ENCODE data around the gene CCL1. TPM values are rescaled to one million over a fixed set of nuclear protein-coding genes. Genes with fewer than 3 reads are reported as not detected.

CCL1 gene
- total RNA-seq, 1 donor from 2014 or later = 27.2 TPM

DNA sequence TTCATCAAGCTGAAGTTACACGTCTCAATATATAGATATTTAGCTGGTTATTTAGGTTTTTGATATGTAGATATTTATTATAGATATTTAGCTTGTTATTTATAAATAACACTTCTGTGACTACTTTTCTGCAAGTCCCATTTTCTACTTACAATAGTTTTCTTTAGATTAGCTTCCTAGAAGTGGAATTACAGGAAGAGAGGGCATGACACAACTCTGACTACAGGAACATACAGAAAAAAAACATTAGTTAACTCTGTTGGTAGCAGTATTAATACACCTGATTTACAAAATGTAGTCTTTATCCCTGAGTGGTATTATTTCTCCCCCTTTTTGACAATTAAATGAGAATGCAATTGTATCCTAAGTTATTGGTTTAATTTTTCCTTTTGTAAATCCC lies 21.2 kb upstream of the CCL1 start:
- intact Hi-C loops (cut with micrococcal nuclease) = no loop called here

DNA sequence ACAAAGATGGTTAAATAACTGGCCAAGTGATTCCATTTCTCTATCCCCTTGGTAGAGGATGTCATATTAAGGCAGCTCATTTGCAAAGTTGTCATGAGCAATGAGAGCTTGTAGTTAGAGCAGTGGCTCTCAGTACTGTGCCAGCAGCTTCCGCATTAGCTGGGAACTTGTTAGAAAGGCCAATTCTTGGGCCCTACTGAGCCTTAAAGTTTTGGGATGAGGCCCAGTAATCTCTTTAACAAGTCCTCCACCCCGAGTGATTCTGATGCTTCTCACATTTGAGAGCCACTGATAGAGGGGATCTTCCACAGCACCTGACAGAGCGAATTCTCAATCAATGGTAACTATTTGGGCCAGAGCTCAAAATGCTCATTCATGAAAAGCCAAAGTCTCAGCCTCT lies 20.2 kb upstream of the CCL1 start:
- intact Hi-C loops (cut with micrococcal nuclease) = no loop called here

DNA sequence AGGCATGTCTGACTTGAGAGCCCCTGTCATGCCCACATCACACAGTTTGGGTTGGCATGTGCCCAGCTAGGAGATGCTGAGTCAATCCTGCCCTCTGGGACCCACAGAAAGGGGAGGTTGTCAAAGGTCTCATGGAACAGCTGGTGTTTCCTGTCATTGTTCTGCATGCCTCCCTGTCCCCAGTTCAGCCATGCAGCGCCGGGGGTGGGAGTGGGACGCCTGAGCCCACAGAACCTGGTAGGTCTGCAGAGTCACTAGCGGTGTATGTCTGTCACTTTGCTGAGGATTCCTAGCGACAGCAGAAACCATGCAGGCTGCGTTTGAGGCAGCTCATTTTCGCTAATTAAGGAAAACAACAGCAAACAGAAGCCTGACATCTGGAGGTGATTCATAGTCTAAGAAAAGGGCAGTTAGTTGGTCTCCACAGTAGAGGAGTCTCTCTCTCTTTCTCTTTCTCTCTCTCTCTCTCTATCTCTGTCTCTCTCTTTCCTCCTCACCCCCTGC lies 19.6 kb upstream of the CCL1 start:
- intact Hi-C loops (cut with micrococcal nuclease) = no loop called here

DNA sequence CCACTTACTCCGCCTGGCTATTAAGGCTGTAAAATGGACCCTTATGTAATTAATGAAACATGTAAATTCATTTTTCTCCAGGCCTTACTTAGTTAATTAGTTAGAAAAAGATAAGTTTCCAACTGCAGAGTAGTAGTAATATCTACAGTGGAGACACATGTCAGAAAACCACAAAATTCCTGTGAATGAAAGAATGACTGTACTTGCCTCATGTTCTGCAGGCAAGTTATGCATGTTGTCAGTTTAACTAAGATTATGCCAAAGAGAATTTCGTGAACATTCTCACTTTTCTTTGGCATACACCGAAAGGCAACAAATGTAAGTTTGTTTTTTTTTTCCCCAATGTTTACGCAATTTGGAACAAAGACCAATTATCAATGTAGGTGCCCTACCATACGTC lies 16.8 kb upstream of the CCL1 start:
- intact Hi-C loops (cut with micrococcal nuclease) = loop anchor here (1.0 to 5.0 kb wide), 2 partner anchors 15 to 672 kb away; no protein-coding TSS in a partner anchor

DNA sequence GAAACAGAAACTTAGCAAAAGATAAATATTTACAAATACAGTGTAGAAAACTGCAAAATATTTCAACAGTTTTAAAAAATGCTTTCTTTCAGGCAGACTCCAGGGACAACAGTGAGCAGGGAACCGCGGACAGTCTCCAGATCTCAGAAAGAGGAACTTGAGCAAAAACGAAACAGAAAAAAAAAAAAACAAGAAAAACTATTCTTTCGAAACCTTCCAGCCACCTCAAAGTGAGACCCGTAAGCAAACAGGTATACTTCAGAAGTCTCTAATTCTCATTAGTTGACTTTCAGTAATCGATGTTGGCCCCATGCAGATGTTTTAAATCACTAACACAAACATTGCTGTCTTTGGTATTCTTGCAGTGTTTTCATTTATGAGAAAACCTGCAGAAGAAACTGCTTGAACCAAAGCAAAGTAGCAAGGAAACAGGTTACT lies 15.7 kb upstream of the CCL1 start:
- intact Hi-C loops (cut with micrococcal nuclease) = loop anchor here (1.0 to 5.0 kb wide), 2 partner anchors 11 to 674 kb away; no protein-coding TSS in a partner anchor

DNA sequence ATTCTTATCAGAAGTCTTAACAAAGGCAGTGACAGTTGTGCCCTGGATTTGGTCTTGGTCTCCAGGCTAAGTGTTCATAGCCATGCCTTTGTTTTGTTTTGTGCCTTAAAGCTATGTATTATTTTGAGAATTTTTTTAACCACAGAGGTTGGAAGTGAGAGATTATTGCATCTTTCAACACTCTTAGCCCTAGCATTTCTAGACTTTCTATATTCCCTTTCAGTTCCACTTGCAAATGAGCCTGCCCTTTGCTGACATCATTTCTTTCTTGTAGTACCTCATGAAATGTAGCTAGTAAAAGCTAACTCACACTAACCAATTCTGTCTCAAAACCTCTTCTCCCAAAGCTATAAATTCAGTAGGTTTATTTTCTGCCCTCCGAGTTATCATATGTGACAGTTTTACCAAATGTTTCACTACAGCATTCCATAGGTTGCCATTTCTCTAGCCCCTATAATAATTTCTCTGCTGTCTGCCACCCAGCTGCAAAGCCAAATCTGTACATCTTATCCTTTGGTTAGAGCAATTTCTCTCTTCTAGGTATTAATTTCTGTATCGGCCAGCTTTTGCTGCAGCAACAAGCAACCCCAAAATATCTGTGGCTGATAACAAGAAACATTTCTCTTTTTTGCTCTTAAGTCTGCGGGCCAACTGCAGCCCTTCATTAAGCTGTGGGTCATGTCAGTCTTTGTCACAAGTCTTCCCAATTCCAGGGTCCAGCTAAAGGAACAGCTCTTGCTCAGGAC lies 14.2 kb upstream of the CCL1 start:
- intact Hi-C loops (cut with micrococcal nuclease) = loop anchor here (5.0 kb wide), 1 partner anchor 675 kb away; no protein-coding TSS in a partner anchor

DNA sequence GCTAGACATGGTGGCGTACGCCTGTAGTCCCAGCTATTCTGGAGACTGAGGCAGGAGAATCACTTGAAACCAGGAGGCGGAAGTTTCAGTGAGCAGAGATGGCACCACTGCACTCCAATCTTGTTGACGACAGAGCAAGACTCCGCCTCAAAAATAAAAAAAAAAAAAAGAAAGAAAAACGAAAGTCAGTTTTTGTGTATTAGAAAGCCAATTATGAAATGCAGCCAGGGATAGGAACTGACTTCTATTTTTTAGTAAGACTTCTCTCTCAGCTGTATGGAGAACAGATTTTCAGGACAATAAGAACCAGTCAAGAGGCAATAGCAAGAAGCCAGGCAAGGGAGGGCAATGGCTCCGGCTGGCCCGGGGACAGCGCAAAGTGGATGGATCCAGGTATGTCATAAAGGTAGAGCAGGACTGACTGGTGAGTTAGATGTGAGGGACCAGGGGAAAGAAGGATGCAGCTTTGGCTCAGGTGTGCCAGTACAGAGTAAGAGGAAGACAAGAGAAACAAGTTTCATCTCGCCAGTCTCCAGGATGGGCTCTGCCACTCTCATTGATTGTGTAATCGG lies 12.5 kb upstream of the CCL1 start:
- intact Hi-C loops (cut with micrococcal nuclease) = loop anchor here (5.0 kb wide), 1 partner anchor 677 kb away; no protein-coding TSS in a partner anchor

DNA sequence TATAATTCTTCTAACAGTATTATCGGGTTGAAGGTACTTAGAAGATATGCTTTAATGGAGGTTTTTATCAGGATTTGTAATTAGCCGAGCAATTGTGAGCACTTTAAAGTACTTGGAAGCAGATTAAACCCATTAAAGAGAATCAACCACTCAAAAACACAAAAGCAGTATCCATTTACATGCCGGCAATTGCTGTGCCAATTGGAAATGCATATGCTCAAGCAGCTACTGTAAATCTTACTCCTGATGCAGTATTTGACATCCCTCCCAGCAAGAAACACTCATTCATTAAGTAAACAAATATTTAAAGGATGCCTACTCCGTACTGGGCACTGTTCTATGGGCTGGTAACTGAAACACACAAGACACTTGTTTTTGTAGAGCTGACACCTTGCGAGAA lies 11.4 kb upstream of the CCL1 start:
- intact Hi-C loops (cut with micrococcal nuclease) = no loop called here

DNA sequence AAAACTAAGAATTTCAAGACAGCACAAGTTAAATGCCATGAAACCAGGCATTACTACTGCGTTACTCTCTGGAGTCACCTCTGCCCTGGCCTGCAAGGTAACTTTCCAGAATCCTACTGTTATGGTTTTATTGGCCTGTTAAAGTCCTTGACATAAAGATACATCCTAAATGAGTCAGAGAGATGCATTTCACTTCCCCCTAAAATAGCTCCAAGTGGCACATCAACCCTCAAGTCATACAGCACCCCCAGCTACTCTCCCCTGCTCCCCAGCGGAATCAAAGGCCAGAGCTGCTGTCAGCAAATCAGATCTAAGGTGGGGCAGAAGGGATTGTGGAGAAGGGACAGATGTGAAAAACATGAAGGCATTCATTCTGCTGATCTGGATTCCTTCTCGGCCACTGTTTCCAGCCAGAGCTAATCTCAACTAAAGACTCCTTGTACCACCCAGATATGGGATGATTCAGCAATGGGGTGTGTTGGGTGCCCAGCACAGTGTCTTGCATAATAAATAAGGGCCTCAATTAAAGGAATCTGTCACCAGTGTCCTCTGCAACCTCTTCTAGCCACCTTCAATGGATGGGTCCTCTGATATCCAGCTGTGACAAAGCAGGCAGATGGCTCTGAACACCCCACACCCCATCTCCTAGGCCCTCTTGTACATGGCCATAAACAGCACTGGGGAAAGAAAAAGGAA lies 8.5 kb upstream of the CCL1 start:
- intact Hi-C loops (cut with micrococcal nuclease) = no loop called here

DNA sequence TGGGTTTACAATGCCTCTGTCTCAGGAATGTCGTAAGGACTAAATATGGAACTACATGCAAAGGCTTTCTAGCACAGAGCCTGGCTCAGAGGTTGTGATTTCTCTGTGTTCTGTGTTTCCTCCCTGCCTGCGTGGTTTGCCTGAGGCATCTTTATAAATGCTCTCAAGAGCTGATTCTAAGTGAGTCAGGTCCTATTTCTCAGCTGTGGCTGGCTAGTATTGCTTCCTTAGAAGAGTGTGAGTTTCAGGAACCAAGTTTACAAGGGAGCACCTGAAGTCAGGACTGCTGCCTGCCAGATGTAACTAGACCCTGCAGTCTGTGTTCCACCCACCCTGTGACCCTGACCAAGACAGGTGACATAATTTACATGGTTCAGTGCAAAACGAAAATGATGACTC lies 8.0 kb upstream of the CCL1 start:
- intact Hi-C loops (cut with micrococcal nuclease) = no loop called here

DNA sequence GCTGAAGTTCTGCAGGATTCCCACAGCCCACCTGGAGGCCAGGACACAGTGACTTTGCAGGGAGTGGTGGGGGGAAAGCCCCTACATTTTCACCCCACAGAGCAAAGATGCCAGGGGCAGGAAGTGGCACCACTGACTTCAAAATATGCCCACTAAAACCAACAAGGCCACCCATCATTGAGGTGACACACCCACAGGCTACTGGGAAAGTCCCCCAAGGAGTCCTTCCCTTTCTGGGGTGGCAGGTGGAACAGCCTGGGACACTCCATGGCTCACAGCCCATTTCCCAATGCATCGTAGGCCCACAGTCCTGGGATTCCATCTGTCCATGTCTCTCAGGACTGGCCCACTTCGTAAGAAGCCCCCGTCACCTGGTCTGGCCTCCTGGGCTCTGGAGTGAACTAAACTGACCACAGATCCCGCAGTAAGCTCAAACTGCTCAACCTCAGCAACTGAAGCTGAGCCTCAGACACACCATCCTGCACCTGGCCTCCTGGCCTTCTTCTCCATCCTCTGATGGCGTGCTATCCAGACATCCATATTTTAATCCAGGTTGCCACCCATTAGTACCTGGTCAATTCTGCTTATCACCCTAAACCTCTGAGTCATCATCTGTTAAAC lies 7.5 kb upstream of the CCL1 start:
- intact Hi-C loops (cut with micrococcal nuclease) = no loop called here

DNA sequence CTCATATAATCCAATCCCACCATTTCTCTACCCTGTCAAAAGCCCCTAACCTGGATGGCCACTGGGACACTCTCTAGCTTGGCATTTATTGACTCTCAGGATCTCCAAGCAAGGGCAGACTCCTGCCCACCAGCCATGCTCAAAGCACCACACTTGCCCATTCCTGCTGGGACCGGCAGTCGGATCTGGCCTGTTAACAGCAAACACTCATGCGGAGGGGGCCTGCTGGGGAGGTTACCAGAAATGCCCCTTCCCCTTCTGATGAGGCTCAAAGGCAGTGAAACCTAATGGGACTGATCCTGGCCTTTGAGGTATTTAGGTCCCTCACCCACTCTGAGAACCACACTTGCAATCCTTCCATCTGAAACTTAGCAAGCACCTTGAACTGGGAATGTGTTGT lies 6.5 kb upstream of the CCL1 start:
- intact Hi-C loops (cut with micrococcal nuclease) = loop anchor here (10.0 kb wide), 1 partner anchor 405 kb away; no protein-coding TSS in a partner anchor

DNA sequence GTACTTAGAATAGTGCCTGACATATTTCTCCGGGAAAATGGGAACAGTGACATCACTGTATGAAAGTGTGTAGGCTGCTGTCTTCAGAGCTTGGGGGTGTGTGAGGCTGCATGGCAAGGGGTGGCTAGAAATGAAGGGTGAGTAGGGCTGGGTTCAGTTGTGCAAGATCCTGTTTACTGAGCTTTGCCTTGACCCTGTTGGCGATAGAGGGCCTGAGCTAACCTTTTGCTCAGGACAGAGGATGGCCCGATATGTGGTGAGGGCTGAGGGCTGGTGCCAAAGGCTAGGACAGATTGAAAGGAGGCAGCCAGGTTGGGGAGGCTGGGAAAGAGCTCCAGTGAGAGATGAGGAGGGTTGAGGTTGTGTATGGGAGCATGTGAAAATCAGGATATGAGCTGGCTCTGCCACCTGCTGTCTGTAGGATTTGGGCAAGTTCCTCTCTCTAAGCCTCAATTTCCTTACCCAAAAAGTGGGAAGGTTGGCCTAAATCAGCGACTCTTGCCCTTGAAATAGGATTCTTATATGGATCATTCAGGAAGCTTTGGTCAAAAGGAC lies 6.0 kb upstream of the CCL1 start:
- intact Hi-C loops (cut with micrococcal nuclease) = loop anchor here (10.0 kb wide), 1 partner anchor 404 kb away; no protein-coding TSS in a partner anchor

DNA sequence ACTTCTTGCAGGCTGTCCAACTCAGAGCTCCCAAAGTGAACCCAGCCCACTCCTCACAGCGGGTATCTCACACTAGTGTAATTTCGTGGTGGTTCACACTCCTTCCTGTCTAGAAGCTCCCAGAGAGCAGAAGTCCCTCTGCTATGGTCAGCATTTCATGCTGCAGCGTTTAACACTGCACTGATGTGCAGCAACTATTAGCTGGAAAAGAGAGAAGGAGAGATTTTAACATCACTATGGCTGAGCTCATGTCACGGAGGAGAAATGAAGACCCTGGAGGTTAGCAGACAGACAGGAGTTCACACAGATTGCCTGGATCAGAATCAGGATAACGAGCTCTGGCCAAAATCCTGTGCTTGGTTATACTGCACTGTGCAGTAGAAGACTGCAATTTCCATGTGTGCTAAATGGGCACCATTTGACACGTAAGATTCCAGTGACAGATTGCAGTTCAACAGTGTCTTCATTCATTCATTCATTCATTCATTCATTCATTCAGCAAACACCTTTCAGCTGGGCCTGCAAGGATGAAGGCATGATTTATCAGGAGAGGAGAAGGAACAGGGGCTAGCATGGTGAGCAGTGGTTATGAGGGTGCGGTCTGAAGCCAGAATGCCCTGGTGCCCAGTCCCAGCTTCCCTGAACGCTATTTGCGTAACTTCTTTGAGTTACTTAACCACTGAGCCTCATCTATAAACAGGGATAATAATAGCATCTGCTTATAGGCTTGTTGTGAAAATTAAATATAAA lies 5.3 kb upstream of the CCL1 start:
- intact Hi-C loops (cut with micrococcal nuclease) = loop anchor here (10.0 kb wide), 1 partner anchor 404 kb away; no protein-coding TSS in a partner anchor

DNA sequence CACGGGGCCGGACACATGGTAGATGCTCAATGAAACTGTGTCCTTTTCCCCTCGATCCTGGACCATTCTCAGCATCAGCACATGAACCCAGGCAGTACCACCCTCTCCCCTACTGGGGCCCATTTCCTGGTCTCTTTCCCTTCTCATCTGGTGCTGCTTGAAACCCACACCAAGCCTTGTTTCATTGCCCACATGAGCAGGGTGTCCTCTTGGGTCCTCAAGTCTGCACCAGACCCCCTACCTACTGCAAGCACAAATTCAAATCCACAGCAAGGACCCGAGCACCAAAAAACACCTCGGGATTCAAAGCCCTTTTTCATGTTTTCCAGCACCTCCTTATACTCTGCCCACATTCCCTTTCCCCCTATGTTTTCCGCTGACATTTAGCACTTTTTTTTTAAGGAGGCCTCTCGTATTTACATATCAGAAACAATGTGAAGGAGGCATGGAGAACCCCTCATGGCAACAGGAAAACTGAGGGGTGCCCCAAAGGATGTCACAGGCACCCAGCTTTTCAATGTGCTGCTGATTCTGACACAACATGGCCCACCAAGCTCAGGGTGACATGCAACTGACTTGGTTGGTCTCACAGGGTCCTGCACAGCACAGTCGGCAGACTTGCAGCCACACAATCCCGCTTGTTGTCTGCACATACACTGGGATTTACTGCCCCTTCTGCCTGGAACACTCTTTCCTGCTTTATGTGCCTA lies 4.6 kb upstream of the CCL1 start:
- intact Hi-C loops (cut with micrococcal nuclease) = loop anchor here (10.0 kb wide), 1 partner anchor 403 kb away; no protein-coding TSS in a partner anchor

DNA sequence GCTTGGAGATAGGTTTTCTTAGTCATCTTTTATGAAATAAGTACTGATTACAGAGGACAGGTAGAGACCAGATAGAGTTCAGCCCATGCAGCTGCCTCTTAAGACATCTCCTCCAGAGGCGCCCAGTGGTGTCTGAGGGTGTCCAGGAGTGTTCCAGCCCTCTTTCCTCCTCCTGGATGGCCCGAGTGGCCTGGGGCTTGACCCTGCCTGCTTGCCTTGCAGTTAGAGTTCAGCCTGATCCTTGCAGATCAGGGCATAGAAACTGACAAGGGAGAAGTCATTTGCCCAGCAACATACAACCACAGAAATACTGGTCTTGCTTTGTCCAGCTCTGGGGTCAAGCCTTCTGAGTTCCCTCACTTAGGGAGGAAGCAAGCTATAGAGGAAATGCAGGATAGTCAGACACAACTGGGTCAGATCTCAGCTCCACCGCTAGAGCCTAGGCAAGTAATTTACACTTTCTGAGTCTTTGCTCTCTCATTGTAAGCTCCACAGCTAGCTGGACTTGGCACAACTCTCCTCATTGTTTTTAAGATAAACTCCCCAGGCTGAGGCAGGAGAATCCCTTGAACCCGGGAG lies 3.6 kb upstream of the CCL1 start:
- intact Hi-C loops (cut with micrococcal nuclease) = loop anchor here (10.0 kb wide), 1 partner anchor 402 kb away; no protein-coding TSS in a partner anchor

DNA sequence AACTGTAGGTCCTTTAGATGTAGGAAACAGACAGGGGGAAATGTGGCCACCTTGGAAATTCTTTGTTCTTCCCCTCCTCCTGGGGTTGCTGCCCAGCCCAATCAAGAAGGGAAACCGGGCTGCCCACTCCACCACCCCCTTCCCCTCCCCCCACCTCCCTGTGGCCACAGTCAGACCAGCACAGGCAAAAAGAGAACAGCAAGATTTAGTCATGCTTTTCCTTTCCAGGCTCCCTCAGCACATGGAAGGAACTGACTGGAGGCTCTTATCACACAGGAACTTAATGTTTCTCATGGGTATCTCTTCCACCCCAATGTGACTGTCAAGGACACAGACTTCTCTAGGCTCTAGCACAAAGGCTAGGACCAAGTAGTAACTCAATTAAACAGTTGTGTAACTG lies 3.0 kb upstream of the CCL1 start:
- intact Hi-C loops (cut with micrococcal nuclease) = loop anchor here (10.0 kb wide), 1 partner anchor 401 kb away; no protein-coding TSS in a partner anchor

DNA sequence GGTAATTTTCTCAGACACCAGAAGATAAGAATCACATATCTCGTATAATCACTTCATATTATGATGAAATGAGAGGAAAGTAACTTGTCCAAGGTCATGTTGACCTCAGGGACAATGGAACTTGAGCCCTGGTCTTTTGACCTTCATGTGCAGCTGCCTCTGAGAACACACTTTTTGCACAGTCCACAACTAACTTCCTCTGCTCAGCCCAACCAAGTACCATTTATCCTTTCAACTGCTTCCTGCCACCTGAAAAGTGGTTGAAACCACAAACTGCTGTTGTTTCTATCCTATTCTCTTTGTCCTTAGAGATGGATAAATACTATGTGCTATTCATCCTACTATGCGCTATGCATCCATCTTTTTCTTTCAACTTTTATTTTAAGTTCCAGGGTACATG lies 2.3 kb upstream of the CCL1 start:
- intact Hi-C loops (cut with micrococcal nuclease) = loop anchor here (1.0 to 10.0 kb wide), 2 partner anchors 15 to 401 kb away; no protein-coding TSS in a partner anchor

DNA sequence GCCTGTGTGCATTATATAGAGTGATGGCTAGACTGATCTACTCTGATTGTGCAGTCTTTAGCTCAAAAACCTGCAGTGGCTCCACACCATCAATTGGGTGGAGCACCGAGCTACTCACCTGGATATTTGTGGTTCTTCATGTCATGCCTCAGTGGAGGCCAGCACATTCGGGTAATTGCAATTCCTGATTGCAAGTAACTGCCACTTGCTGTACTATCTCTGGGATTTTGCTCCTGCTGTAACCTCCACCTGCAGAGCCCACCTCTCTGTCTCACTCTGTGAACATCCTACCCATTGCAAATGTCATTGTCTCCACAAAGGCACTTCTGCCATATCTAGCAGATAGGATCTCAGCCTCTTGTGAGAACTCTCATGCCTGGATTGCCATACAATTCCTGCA lies 1.7 kb upstream of the CCL1 start:
- intact Hi-C loops (cut with micrococcal nuclease) = loop anchor here (1.0 to 10.0 kb wide), 4 partner anchors 16 to 587 kb away; no protein-coding TSS in a partner anchor
